ENCODE results near the gene SND1. TPM values are rescaled to one million over a fixed set of nuclear protein-coding genes. Genes with fewer than 3 reads are reported as not detected.
"Not testable (repeated sequence)": the region's sequence is repeated elsewhere in the genome, so short reads cannot be mapped to it uniquely, and the experiment has no call there.

The SND1 gene
- total RNA-seq, 1 donor from 2014 or later = 165 TPM

GRCh38 chr7:128108641-128109423, 456.8 kb downstream of the SND1 start:
- no peak for DNase-seq
- peaks cover 10% of the 10 kb centered on the region for H3K9me3 Mint-ChIP-seq (ENCODE audit: unreplicated experiment)
- TF ChIP-seq, protein P1, sequence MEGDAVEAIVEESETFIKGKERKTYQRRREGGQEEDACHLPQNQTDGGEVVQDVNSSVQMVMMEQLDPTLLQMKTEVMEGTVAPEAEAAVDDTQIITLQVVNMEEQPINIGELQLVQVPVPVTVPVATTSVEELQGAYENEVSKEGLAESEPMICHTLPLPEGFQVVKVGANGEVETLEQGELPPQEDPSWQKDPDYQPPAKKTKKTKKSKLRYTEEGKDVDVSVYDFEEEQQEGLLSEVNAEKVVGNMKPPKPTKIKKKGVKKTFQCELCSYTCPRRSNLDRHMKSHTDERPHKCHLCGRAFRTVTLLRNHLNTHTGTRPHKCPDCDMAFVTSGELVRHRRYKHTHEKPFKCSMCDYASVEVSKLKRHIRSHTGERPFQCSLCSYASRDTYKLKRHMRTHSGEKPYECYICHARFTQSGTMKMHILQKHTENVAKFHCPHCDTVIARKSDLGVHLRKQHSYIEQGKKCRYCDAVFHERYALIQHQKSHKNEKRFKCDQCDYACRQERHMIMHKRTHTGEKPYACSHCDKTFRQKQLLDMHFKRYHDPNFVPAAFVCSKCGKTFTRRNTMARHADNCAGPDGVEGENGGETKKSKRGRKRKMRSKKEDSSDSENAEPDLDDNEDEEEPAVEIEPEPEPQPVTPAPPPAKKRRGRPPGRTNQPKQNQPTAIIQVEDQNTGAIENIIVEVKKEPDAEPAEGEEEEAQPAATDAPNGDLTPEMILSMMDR (IDR thresholded peaks at IDR 0.05; ENCODE audit: partially characterized antibody, unreplicated experiment) = no peak

GRCh38 chr7:128109424-128109969, 457.5 kb downstream of the SND1 start:
- H3K9me3 Mint-ChIP-seq (ENCODE audit: unreplicated experiment); DNase-seq; H3K27me3 Mint-ChIP-seq (ENCODE audit: unreplicated experiment); H3K36me3 Mint-ChIP-seq (ENCODE audit: unreplicated experiment); H3K4me3 Mint-ChIP-seq (ENCODE audit: unreplicated experiment); H3K27ac Mint-ChIP-seq (ENCODE audit: unreplicated experiment); H3K4me1 Mint-ChIP-seq (ENCODE audit: low read depth, unreplicated experiment): not testable (repeated sequence)

More at GRCh38 chr7:128108641-128109423, 456.8 kb downstream of the SND1 start:
- Mint-ChIP-seq H3K4me1 (ENCODE audit: low read depth, unreplicated experiment) (peaks cover 8% of the 10 kb centered on the region), H3K36me3 (ENCODE audit: unreplicated experiment) (peaks cover 4% of the 10 kb centered on the region), H3K4me3 (ENCODE audit: unreplicated experiment) (peak overlapping the region; percentile 3), H3K27me3 (ENCODE audit: unreplicated experiment) (peaks cover 8% of the 10 kb centered on the region), H3K27ac (ENCODE audit: unreplicated experiment) (no peak overlapping the region)

DNA sequence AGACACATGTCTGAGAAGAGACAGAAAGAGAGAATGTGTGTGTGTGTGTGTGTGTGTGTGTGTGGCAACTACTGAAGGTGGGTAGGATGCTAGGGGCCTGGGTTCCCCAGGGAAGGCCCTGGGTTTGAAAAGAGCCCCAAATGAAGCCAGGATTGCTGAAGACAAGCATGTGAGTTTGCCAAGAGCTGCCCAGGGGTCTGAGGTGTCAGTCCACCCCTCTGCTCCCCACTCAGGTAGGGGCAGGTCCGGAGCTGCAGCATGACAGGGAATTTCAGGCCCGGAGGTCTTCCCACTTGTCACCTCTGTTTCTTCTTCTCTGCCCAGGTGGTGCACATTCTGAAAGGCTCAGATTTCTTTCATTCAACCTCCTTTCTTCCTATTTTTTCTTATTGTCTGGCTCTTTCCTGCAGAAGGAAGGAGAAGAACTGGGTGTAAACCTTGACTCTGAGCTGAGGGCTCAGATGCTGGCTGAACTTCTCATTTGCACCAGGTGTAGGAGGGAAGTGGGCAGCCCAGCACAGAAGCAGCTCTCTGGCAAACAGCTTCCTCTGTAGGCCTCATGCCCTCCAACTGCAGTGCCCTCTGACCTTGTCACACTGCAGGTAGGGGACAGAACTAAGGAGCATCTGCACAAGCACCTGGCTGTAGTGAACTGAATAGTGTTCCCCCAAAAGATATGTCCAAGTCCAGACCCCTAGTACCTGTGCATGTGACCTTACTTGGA, 458.8 kb downstream of the SND1 start:
- Mint-ChIP-seq H3K4me3 (ENCODE audit: unreplicated experiment) (no peak overlapping the region), H3K27me3 (ENCODE audit: unreplicated experiment) (peaks cover 10% of the 10 kb centered on the region), H3K36me3 (ENCODE audit: unreplicated experiment) (peaks cover 4% of the 10 kb centered on the region)

DNA sequence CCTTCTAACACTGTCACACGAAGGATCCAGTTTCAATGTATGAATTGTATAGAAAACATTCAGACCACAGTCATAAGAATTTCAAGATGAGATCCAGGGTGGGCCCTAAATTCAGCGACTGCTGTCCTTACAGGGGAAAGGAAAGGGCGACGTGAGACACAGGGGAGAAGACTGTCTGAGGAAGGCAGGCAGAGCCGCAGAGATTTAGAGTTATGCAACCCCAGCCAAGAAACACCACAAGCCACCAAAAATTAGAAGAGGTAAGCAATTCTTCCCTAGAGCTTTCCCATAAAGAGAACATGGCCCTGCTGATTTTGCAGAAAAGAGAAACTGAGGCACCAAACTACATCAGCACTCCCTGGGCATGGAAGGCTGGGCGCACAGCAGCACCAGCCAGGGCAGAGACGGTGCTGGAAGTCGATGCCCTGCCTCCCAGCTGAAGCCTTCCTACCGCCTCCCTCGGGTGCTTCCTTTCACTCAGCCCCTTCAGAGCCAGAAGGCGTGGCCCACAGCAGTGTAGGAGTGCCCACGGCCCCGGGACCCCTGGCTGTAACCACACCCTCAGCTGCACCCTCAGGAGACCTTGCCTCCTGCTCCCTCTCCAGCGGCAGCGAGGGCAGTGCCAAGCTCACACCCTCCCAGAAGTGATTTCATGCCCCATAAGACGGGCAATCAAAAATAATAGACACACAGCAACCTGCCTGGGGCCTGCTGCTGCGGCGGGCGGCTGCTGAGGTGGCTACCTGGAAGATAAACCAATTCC, 460.2 kb downstream of the SND1 start:
- peaks cover 8% of the 10 kb centered on the region for H3K36me3 Mint-ChIP-seq (ENCODE audit: unreplicated experiment)
- peaks cover 14% of the 10 kb centered on the region for H3K9me3 Mint-ChIP-seq (ENCODE audit: unreplicated experiment)
- H3K27ac Mint-ChIP-seq (ENCODE audit: unreplicated experiment) = no peak overlapping the region
- TF ChIP-seq, protein P1 (IDR thresholded peaks at IDR 0.05; ENCODE audit: partially characterized antibody, unreplicated experiment) = no peak
- no peak overlapping the region for H3K4me3 Mint-ChIP-seq (ENCODE audit: unreplicated experiment)
- H3K4me1 Mint-ChIP-seq (ENCODE audit: low read depth, unreplicated experiment) = peaks cover 22% of the 10 kb centered on the region
- DNase-seq = no peak
- H3K27me3 Mint-ChIP-seq (ENCODE audit: unreplicated experiment) = peaks cover 18% of the 10 kb centered on the region

More for the DNA sequence above, 458.8 kb downstream of the SND1 start:
- TF ChIP-seq, protein P1 (IDR thresholded peaks at IDR 0.05; ENCODE audit: partially characterized antibody, unreplicated experiment) = no peak
- H3K27ac Mint-ChIP-seq (ENCODE audit: unreplicated experiment) = no peak overlapping the region
- H3K4me1 Mint-ChIP-seq (ENCODE audit: low read depth, unreplicated experiment) = peaks cover 11% of the 10 kb centered on the region
- H3K9me3 Mint-ChIP-seq (ENCODE audit: unreplicated experiment) = peaks cover 8% of the 10 kb centered on the region
- no peak for DNase-seq

DNA sequence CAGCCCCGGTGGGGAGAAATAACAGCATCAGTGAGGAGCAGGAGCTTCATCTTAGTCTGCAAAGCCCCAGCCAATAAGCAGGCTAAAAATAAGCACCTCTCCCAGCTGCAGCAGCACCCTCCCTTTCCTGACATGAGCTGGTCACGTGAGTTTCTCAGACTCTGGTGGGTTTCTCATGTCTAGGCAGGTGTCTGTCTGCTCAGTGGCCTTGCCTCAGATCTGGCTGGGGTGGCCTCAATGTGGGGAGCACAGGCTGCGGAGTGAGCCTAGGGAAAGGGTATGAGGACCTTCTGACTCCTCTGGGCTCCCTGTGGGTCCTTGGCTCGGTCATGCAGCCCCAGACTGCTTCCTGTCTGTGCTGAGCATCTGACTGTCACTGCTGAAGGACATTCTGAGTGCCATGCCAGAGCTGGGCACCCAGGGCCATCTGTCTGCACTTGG, 460.8 kb downstream of the SND1 start:
- H3K4me1 Mint-ChIP-seq (ENCODE audit: low read depth, unreplicated experiment) = peaks cover 27% of the 10 kb centered on the region
- DNase-seq = no peak
- TF ChIP-seq, protein P1 (IDR thresholded peaks at IDR 0.05; ENCODE audit: partially characterized antibody, unreplicated experiment) = no peak
- peaks cover 8% of the 10 kb centered on the region for H3K36me3 Mint-ChIP-seq (ENCODE audit: unreplicated experiment)
- H3K27me3 Mint-ChIP-seq (ENCODE audit: unreplicated experiment) = peaks cover 20% of the 10 kb centered on the region
- peaks cover 15% of the 10 kb centered on the region for H3K9me3 Mint-ChIP-seq (ENCODE audit: unreplicated experiment)
- no peak overlapping the region for H3K27ac Mint-ChIP-seq (ENCODE audit: unreplicated experiment)
- H3K4me3 Mint-ChIP-seq (ENCODE audit: unreplicated experiment) = no peak overlapping the region
